GM18951 (cell line): ENCODE measurements around the gene VANGL2.

Experiments used
- POLR2A ChIP-seq: IDR thresholded peaks from 4 replicates; pipeline ENCODE4 v1.6.1; 2011; ENCODE audit warnings: mild to moderate bottlenecking; ENCODE audit not compliant: insufficient read length, insufficient read depth; ENCODE audit errors: extremely low read depth
- in situ Hi-C: fragments of 300-500 bp; cut with MboI; formaldehyde crosslinking; loops from one replicate; pipeline ENCODE4 v1.12.0; 2022; ENCODE audit warnings: low sequenced_read_pairs, mixed read lengths, inconsistent platforms; ENCODE audit not compliant: unreplicated experiment

Gene VANGL2

DNA sequence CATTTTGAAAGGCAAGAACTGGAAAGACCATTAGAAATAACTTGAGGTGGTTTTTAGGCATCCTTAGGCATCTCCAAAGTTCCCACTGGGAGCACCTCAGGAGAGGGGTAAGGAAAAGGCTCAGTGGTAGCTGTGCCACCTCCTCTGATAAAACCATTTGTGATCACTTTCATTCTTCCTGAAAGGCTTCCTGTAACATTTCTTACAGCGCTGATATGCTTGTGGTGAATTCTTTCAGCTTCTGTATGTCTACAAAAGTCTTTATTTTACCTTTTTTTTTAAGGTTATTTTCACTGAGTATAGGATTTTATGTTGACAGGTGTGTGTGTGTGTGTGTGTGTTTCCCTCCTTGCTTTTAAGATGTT, 54.8 kb downstream of the VANGL2 start:
- in situ Hi-C loops, result no loop called here
- no peak for TF ChIP-seq POLR2A

GRCh38 chr1:160459056-160459455, 58.7 kb downstream of the VANGL2 start:
- in situ Hi-C loops, result no loop called here
- TF ChIP-seq POLR2A, result no peak

- no peak for TF ChIP-seq POLR2A
- in situ Hi-C loops, result no loop called here
Measured at GRCh38 chr1:160459687-160460086, 59.3 kb downstream of the VANGL2 start.

DNA sequence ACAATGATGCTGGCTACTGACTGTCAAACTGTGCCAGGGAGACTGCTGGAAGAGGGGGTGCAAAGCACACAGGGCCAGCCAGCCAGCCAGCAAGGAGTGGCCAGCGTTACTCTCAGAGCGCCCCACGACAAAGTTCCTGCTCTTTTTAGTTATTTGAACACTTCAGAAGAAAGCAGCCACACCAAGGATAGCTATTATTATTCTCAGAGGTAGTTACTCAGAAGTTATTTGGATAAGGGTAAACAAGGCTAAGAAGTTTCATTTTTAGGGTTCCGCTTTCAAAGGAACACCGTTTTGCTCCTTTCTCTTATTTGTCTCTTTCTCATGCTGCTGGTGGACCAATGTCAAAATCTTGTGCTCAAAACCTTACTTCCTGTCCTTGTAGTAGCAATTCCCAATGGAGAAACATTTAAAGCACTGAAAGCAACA, 59.9 kb downstream of the VANGL2 start:
- in situ Hi-C loops, result no loop called here
- TF ChIP-seq POLR2A, result no peak

- no peak for TF ChIP-seq POLR2A
- in situ Hi-C loops, result no loop called here
Measured at GRCh38 chr1:160460683-160461287, 60.4 kb downstream of the VANGL2 start.

DNA sequence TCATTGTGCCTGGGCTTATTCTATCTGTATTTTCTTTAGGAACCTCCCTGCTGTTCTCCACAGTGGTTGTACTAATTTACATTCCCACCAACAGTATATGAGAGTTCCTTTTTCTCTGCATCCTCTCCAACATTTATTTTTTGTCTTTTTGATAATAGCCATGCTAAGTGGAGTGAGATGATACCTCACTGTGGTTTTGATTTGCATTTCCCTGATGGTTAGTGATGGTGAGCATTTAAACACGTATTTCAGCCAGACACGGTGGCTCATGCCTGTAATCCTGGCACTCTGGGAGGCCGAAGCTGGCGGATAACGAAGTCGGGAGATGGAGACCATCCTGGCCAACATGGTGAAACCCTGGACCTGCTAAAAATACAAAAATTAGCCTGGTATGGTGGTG, 64.8 kb downstream of the VANGL2 start:
- in situ Hi-C loops, result no loop called here

DNA sequence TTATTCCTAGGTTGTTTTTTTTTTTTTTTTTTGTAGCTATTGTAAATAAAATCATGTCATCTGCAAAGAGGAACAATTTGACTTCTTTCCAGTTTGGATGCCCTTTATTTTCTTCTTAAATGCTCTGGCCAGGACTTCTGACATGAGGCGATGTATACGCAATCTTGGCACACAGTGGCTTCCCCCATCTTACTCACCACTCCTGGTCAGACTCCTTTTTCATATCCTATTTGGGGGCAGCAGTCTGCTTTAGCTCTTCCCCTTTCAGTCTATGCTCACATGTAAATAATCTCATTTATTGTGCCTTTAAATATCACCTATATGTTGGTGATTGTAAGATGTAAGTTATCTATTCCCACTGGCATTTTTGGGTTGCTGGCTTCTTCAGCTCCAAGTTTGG, 66.6 kb downstream of the VANGL2 start:
- no peak for TF ChIP-seq POLR2A
- in situ Hi-C loops, result no loop called here

More for the DNA sequence above, 64.8 kb downstream of the VANGL2 start:
- TF ChIP-seq POLR2A, result no peak

DNA sequence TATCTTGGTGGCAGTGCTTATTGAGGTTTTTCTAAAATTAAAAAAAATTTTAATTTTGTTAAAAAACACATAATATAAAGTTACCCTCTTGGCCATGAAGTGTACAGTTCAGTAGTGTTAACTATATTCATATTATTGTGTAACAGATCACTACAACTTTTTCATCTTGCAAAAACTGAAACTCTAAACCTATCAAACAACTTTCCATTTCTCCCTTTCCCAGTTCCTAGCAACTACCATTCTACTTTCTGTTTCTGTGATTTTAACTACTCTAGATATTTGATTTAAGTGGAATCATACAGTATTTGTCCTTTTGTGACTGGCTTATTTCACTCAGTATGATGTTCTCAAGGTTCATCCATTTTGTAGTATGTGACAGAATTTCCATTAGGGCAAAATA, 67.2 kb downstream of the VANGL2 start:
- in situ Hi-C loops, result no loop called here
- TF ChIP-seq POLR2A, result no peak

DNA sequence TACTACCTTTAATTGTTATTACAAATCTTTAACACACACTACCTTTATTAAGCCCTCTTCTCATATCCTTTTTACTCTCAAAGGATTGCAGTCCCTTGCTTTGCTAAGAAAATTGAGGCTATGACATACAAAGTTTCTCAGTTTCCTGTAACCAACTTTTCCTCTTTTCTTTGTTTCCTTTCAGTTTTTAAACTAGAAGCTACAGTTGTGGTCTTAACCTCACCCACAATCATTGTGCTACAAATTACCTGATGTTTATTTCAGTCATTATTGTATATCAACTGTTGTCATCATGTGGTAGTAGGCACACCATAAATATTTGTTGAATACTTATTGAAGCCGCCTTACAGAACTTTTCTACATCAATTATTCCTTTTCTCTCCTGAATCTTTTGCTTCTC, 70.9 kb downstream of the VANGL2 start:
- in situ Hi-C loops, result no loop called here
- no peak for TF ChIP-seq POLR2A

DNA sequence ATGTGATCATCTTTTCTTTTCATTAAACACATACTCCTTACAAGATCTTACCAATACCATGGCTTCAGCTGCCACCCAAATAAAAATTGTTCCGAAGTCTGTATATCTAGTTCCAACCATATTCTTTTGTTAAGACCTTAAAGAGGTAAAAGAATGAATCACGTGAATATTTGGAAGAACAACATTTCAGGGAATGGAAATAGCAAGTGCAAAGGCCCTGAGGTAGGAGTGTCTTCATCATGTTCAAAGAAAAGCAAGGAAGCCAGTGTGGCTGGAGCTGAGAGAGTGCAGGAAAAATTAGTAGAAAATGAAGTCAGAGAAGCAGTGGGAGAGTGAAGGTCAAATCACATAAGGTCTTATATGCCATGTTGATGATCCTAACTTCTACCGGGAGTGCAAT, 71.7 kb downstream of the VANGL2 start:
- in situ Hi-C loops, result no loop called here

GRCh38 chr1:160474392-160475242, 74.3 kb downstream of the VANGL2 start:
- TF ChIP-seq POLR2A, result no peak
- in situ Hi-C loops, result no loop called here

More for the DNA sequence above, 71.7 kb downstream of the VANGL2 start:
- no peak for TF ChIP-seq POLR2A
